HG03565 (cell line): Measurements from ENCODE around the gene IFI27L2.
A peak's percentile ranks its signal among the peaks of the same experiment; 100 is the strongest.

Source experiments
- ATAC-seq: cut with Tn5 transposase; IDR thresholded peaks from one replicate; pipeline ENCODE4 v1.9.1; 2021; ENCODE audit warnings: mild to moderate bottlenecking, moderate library complexity; ENCODE audit not compliant: unreplicated experiment

IFI27L2 gene

DNA sequence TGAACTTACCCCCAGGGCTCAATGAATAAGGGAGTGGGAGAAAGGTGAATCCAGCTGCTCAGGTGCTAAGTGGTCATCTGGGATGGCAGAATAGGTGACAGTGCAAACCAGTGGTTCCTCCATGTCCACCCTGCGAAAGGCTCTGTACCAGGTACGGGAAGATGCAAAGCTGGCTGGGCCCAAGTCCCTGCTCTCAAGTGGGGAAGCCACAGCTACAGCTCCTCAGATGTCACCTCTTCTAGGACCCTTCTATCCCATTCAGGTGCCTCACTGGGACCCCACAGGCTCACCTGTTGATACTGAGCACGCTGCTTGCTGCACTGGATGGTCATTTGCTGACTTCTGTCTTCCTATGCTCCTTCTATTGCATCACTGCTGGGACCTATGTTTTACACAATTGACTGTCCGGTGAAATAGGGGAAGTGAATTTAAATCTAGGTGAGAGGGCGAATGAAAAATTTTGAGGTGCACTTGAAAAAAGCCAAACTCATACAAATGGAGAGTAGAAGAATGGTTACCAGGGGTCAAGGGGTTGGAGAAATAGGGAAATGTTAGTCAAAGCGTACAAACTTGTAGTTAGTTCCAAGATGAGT, 24.4 kb upstream of the IFI27L2 start:
- no peak for ATAC-seq

DNA sequence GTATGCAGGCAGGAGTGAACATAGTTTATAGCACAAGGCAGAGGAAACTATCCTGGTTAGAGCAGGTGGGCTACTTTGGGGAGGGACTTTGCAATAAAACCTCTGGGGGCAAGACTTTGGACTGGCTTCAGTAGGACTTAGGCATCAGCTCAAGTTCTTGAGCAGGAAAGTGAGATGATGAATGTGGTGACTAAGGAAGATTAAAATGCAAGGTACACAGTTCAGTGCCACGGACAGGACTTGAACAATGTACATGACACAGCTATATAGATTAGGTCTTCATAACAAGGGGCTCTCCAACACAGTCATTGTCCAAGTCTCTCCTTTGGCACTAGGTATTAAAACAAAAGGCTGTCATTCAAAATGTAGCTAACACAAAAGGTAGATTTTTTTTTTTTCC, 23.3 kb upstream of the IFI27L2 start:
- ATAC-seq = no peak

DNA sequence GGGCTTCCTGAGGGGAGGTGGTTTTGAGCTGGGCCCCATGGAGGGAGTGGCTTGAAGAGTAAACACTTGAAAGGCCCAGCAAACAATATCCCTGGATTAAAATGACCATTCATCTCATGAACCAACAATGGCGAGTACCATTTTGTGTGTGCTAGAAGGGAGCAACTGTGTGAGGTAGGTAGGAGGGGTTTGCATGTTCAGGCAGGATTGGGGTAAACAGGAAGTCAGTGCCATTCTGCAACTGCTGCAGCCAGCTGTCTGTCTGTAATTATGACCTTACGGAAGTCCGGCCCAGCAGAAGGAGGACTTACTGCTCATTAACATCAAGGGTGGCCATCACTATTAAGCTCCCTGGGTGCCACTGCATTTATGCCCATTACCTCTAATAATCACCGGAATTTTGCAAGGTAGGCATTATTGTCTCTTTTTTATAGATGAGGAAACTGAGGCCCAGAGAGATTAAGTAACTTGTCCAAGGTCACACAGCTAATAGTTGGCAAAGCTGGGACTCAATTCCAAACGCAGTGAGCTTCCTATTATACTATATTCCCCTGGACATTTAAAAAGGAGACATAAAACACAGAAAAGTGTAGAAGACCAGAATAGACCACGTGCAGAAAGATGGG, 16.6 kb upstream of the IFI27L2 start:
- no peak for ATAC-seq

DNA sequence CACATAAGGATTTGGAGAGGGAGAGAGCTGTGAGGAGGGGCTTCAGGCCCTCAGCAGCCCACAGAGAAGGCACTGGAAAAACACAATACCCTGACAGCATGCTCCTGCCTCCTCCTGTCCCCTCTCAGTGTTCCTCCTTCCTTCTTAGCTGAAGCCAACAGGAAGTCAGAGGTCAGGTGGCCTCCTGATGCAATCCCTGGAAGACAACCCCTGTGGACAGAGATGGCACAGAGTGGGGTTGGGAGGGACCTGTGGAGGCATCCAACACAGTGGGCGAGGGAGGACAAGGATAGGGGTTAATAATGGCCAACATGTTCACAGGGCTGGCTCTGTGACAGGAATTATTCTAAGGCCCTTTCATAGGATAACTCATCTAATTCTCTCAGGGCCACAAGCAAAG, 15.4 kb upstream of the IFI27L2 start:
- no peak for ATAC-seq

DNA sequence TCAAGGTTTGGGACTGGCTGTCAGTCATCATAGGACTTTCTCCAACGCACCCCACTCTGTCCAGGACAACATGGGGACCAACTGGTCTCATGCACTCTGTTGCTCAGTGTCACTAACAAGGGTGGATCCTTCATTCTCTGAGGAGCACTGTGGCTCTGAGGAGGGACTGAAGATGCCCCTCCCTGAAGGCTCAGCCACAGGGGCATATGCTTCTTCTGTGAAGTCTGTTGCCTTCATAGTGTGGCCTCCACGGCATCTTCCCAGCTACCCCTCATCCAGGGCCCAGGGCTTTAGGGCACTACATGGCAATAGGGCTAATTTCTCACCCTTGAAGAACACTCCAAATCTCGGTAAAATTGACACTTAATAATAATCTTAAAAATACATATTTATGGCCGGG, 14.3 kb upstream of the IFI27L2 start:
- no peak for ATAC-seq

DNA sequence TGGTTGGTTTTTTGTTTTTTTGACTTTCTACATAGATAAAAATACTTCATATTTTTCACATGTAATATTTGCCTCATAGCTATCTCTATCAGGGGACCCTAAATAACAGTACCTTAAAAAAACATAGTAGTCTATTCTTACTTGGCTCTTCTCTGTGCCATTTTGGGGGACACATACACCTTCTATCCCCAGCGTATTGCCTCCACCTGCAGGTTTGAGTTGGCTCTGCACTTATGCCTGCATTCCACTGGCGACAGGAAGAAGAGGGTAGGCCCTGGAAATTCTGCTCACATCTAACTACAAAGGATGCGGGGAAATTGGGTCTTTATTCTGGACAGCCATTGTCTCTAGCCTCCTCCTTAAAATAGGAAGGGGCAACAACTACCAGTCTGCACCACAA, 13.8 kb upstream of the IFI27L2 start:
- ATAC-seq = no peak

DNA sequence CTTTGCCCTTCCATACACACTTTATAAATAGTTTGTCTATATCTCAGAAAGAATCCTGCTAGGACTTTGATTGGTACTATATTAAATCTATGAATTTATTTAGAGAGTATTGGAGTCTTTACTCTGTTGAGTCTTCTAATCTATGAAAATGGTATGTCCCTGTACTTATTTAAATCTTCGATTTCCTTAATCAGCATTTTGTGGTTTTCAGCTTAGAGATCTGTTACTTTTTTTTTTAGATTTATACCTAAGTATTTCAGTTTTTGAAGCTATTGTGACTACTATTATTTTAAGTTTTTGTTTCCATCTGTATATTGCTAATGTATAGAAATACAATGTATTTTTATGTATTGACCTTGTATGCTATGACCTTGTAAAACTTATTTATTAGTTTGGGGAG, 13.4 kb upstream of the IFI27L2 start:
- ATAC-seq = no peak

DNA sequence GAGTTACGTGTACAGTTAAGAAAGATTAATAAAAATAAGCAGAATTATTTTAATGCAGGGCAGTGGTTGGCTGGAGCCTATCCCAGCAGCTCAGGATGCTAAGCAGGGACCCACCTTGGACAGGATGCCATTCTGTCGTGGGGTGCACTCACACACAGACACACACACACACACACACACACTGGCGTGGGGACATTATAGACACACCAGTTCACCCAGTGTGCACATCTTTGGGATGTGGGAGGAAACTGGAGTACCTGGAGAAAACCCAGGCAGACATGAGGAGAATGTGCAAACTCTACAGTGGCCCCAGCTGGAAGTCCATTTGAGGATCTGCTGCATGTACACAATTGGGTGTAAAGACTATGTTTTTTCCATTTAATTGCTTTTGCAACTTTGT, 12.8 kb upstream of the IFI27L2 start:
- ATAC-seq = no peak

DNA sequence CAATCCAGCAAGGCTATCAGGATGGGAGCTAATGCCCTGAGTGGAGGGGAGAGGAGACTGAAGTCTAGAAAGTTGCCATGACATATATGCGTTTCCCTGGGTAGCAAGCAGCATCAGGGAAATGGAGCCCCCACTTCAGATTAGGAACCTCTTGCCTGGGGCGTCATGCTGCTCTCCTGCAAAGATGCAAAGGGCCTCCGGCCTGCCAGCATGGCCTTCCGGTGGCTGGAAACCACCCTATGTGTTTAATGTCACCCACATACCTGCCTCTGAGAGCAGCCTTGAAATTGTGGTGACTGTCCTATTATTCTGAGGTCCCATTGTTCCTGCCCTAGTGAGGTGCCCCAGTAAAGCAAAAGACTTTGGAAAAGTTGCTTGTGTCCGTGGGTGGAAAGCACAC, 10.0 kb upstream of the IFI27L2 start:
- no peak for ATAC-seq

DNA sequence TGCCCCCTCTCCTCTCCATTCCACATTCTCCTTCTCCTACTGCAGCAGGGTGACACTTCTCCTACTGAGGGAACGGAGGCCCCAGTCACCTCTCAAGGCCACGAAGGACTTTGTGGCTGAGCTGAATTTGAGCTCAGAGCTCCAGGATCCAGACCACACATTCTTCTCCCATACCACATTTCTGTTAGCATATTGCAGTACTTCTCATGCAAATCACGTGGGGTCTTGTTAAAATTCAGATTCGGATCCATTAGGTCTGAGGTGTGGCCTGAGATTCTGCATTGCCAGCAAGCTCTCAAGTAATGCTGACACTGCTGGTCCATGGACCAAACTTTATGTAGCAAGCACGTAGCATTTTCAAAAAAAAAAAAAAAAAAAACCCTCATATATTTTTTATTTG, 9.6 kb upstream of the IFI27L2 start:
- no peak for ATAC-seq

DNA sequence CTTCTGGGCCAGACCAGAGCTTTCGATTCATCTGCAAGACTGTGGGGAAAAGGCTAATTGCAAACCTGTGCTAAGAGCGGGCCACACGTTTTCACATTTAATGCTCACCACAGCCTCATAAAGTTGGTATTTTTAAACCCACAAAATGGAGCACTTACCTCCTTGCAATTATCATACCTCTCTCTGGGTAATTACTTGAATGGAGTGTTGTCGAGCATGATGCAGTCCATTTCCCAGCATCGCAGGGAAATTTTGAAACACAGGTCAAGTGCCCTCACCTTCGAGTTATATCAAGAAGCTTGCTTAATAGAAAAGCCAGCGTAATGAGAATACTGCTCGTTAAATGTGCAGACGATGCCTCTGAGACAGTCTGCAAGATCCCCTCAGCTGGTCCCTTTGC, 8.8 kb upstream of the IFI27L2 start:
- ATAC-seq = no peak

DNA sequence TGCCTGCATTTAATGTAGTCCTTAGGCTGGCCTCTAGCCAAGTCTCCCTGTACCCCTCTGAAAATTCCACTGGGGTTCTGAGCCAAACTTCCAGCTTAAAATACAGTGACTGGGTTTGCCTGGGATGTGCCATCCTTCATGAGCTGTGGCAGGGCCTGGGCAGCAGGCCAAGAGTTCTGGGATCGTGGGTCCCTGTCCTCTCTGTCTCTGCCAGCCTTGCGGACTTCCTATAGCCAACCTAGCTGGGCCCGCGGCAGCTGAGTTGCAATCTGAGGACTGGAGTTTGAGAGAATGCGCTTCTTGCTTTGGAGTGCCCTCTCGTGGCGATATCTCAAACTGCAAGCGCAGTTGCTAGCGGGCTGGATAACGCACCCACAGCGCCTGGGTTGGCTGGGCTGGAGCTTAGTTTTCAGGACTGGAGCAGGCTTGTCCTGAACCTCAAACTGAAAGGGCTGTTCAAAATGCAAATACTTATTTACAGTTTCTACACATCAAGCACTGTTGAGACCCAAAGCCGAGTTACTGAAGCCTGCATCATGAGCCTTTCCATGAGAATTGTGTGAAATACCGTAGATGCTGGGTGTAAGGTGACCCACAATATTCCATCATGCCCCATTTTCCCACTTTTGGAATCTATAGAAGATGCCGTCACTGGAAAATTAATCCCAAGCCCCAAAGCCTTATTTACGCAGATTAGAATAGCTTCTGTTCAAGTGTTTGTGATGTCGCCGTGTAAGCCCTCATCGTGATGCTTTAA, 7.3 kb upstream of the IFI27L2 start:
- peak; percentile 72 for ATAC-seq

DNA sequence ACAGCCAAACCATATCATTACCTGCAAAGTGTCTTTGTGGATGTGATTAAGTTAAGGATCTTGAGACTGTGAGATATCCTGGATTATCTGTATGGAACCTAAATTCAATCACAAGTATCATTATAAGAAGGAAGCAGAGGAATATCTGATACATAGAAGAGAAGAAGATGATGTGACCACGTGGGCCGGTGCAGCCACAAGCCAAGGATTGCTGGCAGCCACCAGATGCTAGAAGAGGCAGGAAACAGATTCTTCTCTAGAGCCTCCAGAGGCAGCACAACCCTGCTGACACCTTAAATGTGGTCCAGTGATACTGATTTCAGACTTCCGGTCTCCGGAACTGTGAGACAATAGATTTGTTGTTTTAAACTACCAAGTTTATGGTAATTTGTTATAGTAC, 6.1 kb upstream of the IFI27L2 start:
- ATAC-seq = no peak

DNA sequence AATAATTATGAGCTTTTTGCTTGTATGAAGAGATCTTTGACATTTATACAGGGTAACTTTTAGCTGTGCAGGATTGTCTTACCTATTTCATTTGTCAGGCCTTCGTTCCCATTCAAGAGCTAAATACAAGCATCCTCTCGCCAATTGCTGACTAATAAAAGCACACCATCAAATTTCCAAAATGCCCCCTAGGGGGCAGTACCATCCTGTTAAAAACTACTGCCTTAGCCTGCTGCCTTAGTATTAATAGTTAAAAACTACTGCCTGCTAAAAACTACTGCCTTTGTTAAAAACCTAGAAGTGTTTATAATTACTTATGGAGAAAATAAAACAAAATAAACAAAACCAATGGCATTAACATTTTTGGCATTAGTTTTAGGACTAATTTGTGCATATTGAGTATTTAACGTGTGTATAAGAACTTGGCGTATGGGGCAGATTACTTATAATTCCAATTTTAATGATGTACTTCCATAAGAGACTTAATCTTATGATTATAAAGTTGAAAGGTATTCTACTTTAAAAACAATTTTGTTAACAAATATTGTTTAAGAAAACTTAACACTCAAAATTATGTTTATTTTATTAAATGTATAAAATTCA, 3.0 kb upstream of the IFI27L2 start:
- peak; percentile 47 for ATAC-seq

DNA sequence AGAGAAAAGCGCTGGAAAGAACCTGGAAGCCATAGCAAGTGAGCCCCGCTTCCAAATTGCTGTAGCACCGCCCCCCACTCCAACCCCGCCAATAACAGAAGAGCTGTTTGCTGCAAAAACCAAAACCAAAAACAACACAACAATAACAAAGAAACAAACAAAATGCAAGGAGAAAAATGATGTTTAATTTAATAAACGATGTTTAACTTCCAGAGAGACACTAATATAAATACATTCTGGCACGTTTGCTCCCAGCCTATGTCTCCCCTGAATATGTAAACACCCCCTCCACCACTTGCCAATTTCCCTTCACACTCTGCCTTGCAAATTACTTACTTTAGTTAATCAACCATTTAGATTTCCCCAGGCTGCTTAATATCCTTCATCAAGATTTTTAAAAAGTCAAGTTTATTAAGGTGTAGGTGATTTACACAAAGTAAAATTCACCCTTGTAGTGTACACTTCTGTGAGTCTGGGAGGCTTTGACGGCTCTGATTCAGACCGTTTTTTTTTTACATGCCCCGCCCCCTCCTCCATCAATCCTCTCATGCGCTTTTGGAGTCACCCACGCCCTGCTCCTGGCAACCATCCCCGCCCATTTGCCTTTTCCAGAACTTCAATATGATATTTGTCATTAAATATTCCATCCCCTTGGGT, 482 bp upstream of the IFI27L2 start:
- no peak for ATAC-seq

DNA sequence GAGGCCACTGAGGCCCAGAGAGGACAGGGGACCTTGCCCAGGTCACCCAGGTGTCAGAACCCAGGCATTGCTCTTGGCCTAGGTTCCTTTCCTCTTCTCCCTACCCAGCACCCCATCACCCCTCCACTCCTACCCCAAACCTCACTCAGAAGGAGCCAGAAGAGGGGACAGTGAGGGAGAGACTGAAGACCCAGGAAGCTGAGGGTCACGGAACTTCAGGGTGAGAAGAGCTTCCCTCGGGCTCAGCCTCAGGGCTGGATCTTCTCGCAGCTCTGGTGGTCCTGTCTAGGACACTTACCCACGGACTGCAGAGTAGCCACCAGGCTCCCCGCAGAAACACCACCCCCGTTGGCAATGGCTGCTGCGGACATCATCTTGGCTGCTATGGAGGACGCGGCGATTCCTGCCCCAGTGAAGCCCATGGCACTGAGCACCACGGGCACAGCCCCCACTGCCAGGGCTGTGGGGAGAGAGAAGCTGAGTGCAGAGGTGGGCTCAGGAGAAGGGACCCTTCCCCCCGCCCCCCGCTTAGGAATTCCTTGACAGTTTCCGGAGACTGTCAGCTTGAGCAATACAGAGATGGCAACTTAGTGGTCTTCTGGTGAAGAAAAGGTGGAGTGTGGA, 1.1 kb downstream of the IFI27L2 start:
- ATAC-seq = no peak

DNA sequence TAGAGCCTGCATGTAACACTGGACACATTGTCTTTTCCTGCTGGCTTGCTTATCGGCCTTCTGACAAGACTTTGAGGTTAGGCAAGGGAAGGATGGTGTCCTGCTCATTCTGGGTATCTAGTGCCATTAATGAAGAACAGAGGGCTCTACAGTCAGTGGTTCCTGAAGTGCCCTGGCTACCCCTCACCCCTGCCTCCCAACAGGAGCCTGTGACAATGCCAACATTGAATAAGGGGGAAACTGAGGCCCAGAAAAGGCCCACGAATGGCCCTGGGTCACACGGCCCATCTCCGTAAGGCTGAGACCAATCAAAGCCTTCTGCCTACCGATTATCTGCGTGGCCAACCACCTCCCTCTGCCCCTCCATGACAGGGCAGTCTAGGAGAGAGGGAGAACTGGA, 2.1 kb downstream of the IFI27L2 start:
- ATAC-seq = no peak

DNA sequence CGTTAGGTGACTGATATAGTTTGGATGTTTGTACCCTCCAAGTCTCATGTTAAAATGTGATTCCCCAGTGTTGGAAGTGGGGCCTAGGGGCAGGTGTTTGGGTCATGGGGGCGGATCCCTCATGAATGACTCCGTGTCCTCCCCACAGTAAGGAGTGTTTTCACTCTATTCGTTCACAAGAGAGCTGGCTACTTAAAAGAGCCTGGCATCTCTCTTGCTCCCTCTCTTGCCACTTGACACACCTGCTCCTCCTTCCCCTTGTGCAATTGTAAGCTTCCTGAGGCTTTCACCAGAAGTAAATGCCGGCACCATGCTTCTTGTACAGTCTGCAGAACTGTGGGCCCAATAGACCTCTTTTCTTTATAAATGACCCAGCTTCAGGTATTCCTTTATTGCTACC, 2.6 kb downstream of the IFI27L2 start:
- ATAC-seq = no peak

DNA sequence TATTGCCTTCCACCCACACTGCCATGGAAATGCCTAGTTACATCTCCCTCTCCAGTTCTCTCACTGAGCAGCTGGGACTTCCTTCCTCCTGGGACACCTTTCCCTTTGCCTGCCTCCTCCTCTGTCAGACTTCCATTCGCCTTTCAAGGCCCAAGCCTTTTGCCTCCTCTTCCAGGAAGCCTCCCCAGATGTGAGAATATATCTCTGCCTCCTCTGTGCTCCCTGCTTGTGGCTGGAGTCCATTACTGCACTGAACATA, 3.1 kb downstream of the IFI27L2 start:
- no peak for ATAC-seq

DNA sequence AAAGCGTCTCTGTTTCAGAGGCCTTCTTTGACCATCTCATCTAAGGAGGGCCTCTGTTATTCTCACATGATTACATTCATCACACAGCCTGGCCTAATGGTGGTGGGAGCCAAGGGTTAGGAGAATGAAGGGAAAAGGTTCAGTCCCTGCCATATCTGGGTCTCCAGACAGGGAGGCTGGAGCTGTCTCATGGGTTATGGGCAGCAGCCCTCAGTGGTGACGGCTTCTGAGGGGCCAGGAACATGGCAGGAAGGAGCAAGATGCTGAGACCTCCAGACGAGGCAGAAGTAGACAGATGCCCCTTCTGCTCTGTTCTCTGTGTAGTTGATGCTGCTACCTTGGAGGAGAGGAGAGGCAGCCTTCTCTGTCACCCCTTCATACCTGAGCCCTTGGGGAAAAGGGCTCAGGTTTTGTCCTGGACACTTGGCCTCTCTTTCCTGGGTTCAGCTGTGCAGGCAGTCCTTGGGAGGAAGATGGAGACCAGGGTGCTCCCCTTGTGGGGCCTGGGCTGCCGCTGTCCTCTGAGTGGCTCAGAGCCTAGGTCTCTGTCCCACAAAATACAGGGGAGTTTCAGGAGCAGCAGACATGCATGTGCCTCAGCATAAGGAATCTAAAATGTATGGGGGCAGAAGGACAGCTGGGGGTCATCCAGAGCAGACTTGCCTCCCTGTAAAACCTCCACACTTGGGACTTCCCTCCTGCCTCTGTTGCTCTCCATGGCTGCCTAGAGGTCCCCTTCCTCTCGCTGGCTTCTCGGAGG, 3.6 kb downstream of the IFI27L2 start:
- no peak for ATAC-seq
